Fibroblast of gingiva (primary cell): ENCODE measurements around the gene KCNMA1.

Experiments used
- DNase-seq: peaks from one replicate; pipeline ENCODE4 v3.0.0-alpha.2; 2011; ENCODE audit warnings: low read depth

Gene KCNMA1

GRCh38 chr10:76830218-76830617, 807.4 kb downstream of the KCNMA1 start:
- no peak for DNase-seq

GRCh38 chr10:76829724-76830123, 807.9 kb downstream of the KCNMA1 start:
- no peak for DNase-seq
